WTC11 (cell line): ENCODE data around the gene CCDC43. TPM values are rescaled to one million over a fixed set of nuclear protein-coding genes. Genes with fewer than 3 reads are reported as not detected.

ENCODE experiments used
- ATAC-seq: fragments of 200-7000 bp; cut with Tn5 transposase; 2 replicates; pipeline ENCODE4 v1.10.0; 2021; ENCODE audit warnings: mild to moderate bottlenecking, moderate library complexity
- CTCF ChIA-PET: fragments of 300-600 bp; sonication (Branson Sonifier 250); formaldehyde crosslinking; loops from one replicate; lab custom pipeline; 2021; ENCODE audit warnings: antibody characterized with exemption; lab: Charles Lee
- POLR2A ChIA-PET: fragments of 350-600 bp; sonication (Branson Sonifier 250); formaldehyde crosslinking; loops from one replicate; lab custom pipeline; 2021; ENCODE audit warnings: antibody characterized with exemption; lab: Charles Lee
- DNase-seq: peaks from one replicate; pipeline ENCODE4 v3.0.0; 2021; ENCODE audit warnings: low spot score
- H3K27ac Mint-ChIP-seq: 2 replicates; pipeline ENCODE4 v1.8.0; 2021; ENCODE audit warnings: mixed read lengths
- H3K27me3 Mint-ChIP-seq: 2 replicates; pipeline ENCODE4 v1.8.0; 2021; ENCODE audit warnings: low read depth, mild to moderate bottlenecking, moderate library complexity, mixed read lengths
- H3K36me3 Mint-ChIP-seq: 2 replicates; pipeline ENCODE4 v1.8.0; 2021; ENCODE audit warnings: mixed read lengths
- H3K4me1 Mint-ChIP-seq: 2 replicates; pipeline ENCODE4 v1.8.0; 2022; ENCODE audit warnings: mixed read lengths
- H3K4me3 Mint-ChIP-seq: 2 replicates; pipeline ENCODE4 v1.8.0; 2021; ENCODE audit warnings: mild to moderate bottlenecking, moderate library complexity, mixed read lengths
- H3K9me3 Mint-ChIP-seq: 2 replicates; pipeline ENCODE4 v1.8.0; 2021; ENCODE audit warnings: mixed read lengths
- ATF2 ChIP-seq: sonication (generic); formaldehyde crosslinking; IDR thresholded peaks from 2 replicates; pipeline ENCODE4 v1.8.1; 2022; ENCODE audit warnings: low read depth, missing genetic modification reagents, borderline replicate concordance
- CREB1 ChIP-seq: sonication (generic); formaldehyde crosslinking; IDR thresholded peaks from 2 replicates; pipeline ENCODE4 v1.8.0; 2023; ENCODE audit warnings: mild to moderate bottlenecking, missing genetic modification reagents
- CREM ChIP-seq: sonication (generic); formaldehyde crosslinking; IDR thresholded peaks from 2 replicates; pipeline ENCODE4 v1.8.1; 2022; ENCODE audit warnings: mild to moderate bottlenecking, missing genetic modification reagents, moderate library complexity
- E2F4 ChIP-seq: sonication (generic); formaldehyde crosslinking; IDR thresholded peaks from 2 replicates; pipeline ENCODE4 v1.8.1; 2022; ENCODE audit warnings: low read depth, mild to moderate bottlenecking, moderate library complexity, missing genetic modification reagents, borderline replicate concordance
- EMX1 ChIP-seq: fragments of 250-450 bp; sonication (Bioruptor Pico); IDR thresholded peaks from 2 replicates; pipeline ENCODE4 v1.8.0; 2021; ENCODE audit warnings: mild to moderate bottlenecking
- ESRRA ChIP-seq: sonication (generic); formaldehyde crosslinking; IDR thresholded peaks from 2 replicates; pipeline ENCODE4 v1.8.1; 2022; ENCODE audit warnings: mild to moderate bottlenecking, missing genetic modification reagents, borderline replicate concordance
- ETV6 ChIP-seq: sonication (generic); formaldehyde crosslinking; IDR thresholded peaks from 2 replicates; pipeline ENCODE4 v1.8.1; 2022; ENCODE audit warnings: mild to moderate bottlenecking, missing genetic modification reagents
- FOXP1 ChIP-seq: sonication (generic); formaldehyde crosslinking; IDR thresholded peaks from 2 replicates; pipeline ENCODE4 v1.8.0; 2022; ENCODE audit warnings: missing genetic modification reagents, mild to moderate bottlenecking, moderate library complexity, borderline replicate concordance
- HMGXB4 ChIP-seq: sonication (generic); formaldehyde crosslinking; IDR thresholded peaks from 2 replicates; pipeline ENCODE4 v1.8.1; 2023; ENCODE audit warnings: mild to moderate bottlenecking, moderate library complexity, missing genetic modification reagents
- JUN ChIP-seq: sonication (generic); formaldehyde crosslinking; IDR thresholded peaks from 2 replicates; pipeline ENCODE4 v1.8.0; 2023; ENCODE audit warnings: mild to moderate bottlenecking, missing genetic modification reagents
- KAT7 ChIP-seq: sonication (generic); formaldehyde crosslinking; IDR thresholded peaks from 2 replicates; pipeline ENCODE4 v1.8.1; 2023; ENCODE audit warnings: missing genetic modification reagents, mild to moderate bottlenecking, borderline replicate concordance
- MXD4 ChIP-seq: fragments of 250-450 bp; sonication (Bioruptor Pico); IDR thresholded peaks from 2 replicates; pipeline ENCODE4 v1.8.0; 2021; ENCODE audit warnings: mild to moderate bottlenecking, moderate library complexity, borderline replicate concordance
- NFATC4 ChIP-seq: fragments of 250-450 bp; sonication (Bioruptor Pico); IDR thresholded peaks from 2 replicates; pipeline ENCODE4 v1.9.0; 2021; ENCODE audit warnings: mild to moderate bottlenecking
- PRRX2 ChIP-seq: fragments of 250-450 bp; sonication (Bioruptor Pico); IDR thresholded peaks from 2 replicates; pipeline ENCODE4 v1.8.0; 2021; ENCODE audit warnings: mild to moderate bottlenecking
- RELA ChIP-seq: sonication (generic); formaldehyde crosslinking; IDR thresholded peaks from 2 replicates; pipeline ENCODE4 v1.8.1; 2022; ENCODE audit warnings: missing genetic modification reagents, mild to moderate bottlenecking, borderline replicate concordance
- RORB ChIP-seq: fragments of 250-450 bp; sonication (Bioruptor Pico); IDR thresholded peaks from 2 replicates; pipeline ENCODE4 v1.9.0; 2021; ENCODE audit warnings: mild to moderate bottlenecking
- SMAD4 ChIP-seq: sonication (generic); formaldehyde crosslinking; IDR thresholded peaks from 2 replicates; pipeline ENCODE4 v1.8.0; 2022; ENCODE audit warnings: mild to moderate bottlenecking, missing genetic modification reagents
- SOX15 ChIP-seq: fragments of 250-450 bp; sonication (Bioruptor Pico); IDR thresholded peaks from 2 replicates; pipeline ENCODE4 v1.9.0; 2021; ENCODE audit warnings: mild to moderate bottlenecking
- STAT6 ChIP-seq: sonication (generic); formaldehyde crosslinking; conservative IDR thresholded peaks from 2 replicates; pipeline ENCODE4 v1.8.1; 2023; ENCODE audit warnings: mild to moderate bottlenecking, low read depth, missing genetic modification reagents, moderate library complexity
- ZBTB21 ChIP-seq: sonication (generic); formaldehyde crosslinking; IDR thresholded peaks from 2 replicates; pipeline ENCODE4 v1.8.1; 2023; ENCODE audit warnings: mild to moderate bottlenecking, missing genetic modification reagents, borderline replicate concordance
- ZMAT4 ChIP-seq: fragments of 250-450 bp; sonication (Bioruptor Pico); IDR thresholded peaks from 2 replicates; pipeline ENCODE4 v1.9.0; 2021; ENCODE audit warnings: mild to moderate bottlenecking
- ZNF219 ChIP-seq: sonication (generic); formaldehyde crosslinking; IDR thresholded peaks from 2 replicates; pipeline ENCODE4 v1.8.0; 2023; ENCODE audit warnings: missing genetic modification reagents, mild to moderate bottlenecking, borderline replicate concordance
- ZNF263 ChIP-seq: sonication (generic); formaldehyde crosslinking; IDR thresholded peaks from 2 replicates; pipeline ENCODE4 v1.8.1; 2022; ENCODE audit warnings: low read depth, mild to moderate bottlenecking, moderate library complexity, missing genetic modification reagents
- total RNA-seq: library from RNA; stranded (reverse); gene quantifications from 3 replicates; pipeline ENCODE4 v1.2.3, GENCODE V29; 2021

Gene CCDC43
- total RNA-seq, 1 experiment from 2014 or later: 37.9 TPM

GRCh38 chr17:44648963-44649362, 40.6 kb downstream of the CCDC43 start (continued):
- TF ChIP-seq SMAD4: no peak
- TF ChIP-seq PRRX2 (CRISPR knock-in tag): no peak
- TF ChIP-seq JUN (CRISPR knock-in tag): no peak
- TF ChIP-seq SOX15 (CRISPR knock-in tag): no peak

GRCh38 chr17:44647736-44648135, 41.8 kb downstream of the CCDC43 start:
- ChIA-PET POLR2A (no interaction called here), CTCF (interaction anchor here (0.7 kb wide), 1 partner anchor 194 kb away, joined by 3 read pairs; no protein-coding TSS in a partner anchor)
- no peak for ATAC-seq
- Mint-ChIP-seq H3K27me3 (peaks cover 32% of the 10 kb centered on the region), H3K4me3 (no peak overlapping the region), H3K4me1 (no peaks in the 10 kb centered on the region), H3K36me3 (no peaks in the 10 kb centered on the region), H3K9me3 (no peaks in the 10 kb centered on the region), H3K27ac (no peak overlapping the region)
- no peak for DNase-seq
- no peak for TF ChIP-seq ZMAT4 (CRISPR knock-in tag)
- TF ChIP-seq JUN (CRISPR knock-in tag): no peak
- TF ChIP-seq RELA: no peak
- TF ChIP-seq NFATC4 (CRISPR knock-in tag): no peak
- no peak for TF ChIP-seq FOXP1
- no peak for TF ChIP-seq ZNF219 (CRISPR knock-in tag)
- TF ChIP-seq ZBTB21 (CRISPR knock-in tag): no peak
- no peak for TF ChIP-seq ESRRA
- TF ChIP-seq EMX1: no peak
- no peak for TF ChIP-seq CREM (CRISPR knock-in tag)
- TF ChIP-seq ETV6 (CRISPR knock-in tag): no peak
- no peak for TF ChIP-seq E2F4
- TF ChIP-seq HMGXB4 (CRISPR knock-in tag): no peak

- ChIA-PET POLR2A (interaction anchor here (0.7 to 0.9 kb wide), 2 partner anchors 10 to 502 kb away, joined by 3 to 4 read pairs; partner anchors contain the start of gene MEIOC), CTCF (interaction anchor here (0.6 to 1.4 kb wide), 4 partner anchors 18 to 138 kb away, joined by 3 to 4 read pairs (median 3); no protein-coding TSS in a partner anchor)
- H3K27ac Mint-ChIP-seq: no peak overlapping the region
- H3K4me3 Mint-ChIP-seq: no peak overlapping the region
- no peaks in the 10 kb centered on the region for H3K4me1 Mint-ChIP-seq
- no peak for DNase-seq
- ATAC-seq: no peak
- no peaks in the 10 kb centered on the region for H3K9me3 Mint-ChIP-seq
- no peak for TF ChIP-seq NFATC4 (CRISPR knock-in tag)
- TF ChIP-seq ATF2 (CRISPR knock-in tag): no peak
- TF ChIP-seq RORB: no peak
- no peak for TF ChIP-seq KAT7 (CRISPR knock-in tag)
- no peak for TF ChIP-seq ZNF263 (CRISPR knock-in tag)
- no peak for TF ChIP-seq CREB1 (CRISPR knock-in tag)
- no peak for TF ChIP-seq STAT6 (CRISPR knock-in tag)
- TF ChIP-seq MXD4: no peak
- TF ChIP-seq, all 79 proteins: peak for 0
- Mint-ChIP-seq H3K36me3 (no peaks in the 10 kb centered on the region), H3K27me3 (peaks cover 30% of the 10 kb centered on the region)
These were observed 43.3 kb downstream of the CCDC43 start for GRCh38 chr17:44646280-44646679.
